ENCODE measurements around the gene NKX2-2. TPM values are rescaled to one million over a fixed set of nuclear protein-coding genes. Genes with fewer than 3 reads are reported as not detected.

Gene NKX2-2
- total RNA-seq, 2 donors from 2014 or later: 0.35 TPM; not detected in 1

DNA sequence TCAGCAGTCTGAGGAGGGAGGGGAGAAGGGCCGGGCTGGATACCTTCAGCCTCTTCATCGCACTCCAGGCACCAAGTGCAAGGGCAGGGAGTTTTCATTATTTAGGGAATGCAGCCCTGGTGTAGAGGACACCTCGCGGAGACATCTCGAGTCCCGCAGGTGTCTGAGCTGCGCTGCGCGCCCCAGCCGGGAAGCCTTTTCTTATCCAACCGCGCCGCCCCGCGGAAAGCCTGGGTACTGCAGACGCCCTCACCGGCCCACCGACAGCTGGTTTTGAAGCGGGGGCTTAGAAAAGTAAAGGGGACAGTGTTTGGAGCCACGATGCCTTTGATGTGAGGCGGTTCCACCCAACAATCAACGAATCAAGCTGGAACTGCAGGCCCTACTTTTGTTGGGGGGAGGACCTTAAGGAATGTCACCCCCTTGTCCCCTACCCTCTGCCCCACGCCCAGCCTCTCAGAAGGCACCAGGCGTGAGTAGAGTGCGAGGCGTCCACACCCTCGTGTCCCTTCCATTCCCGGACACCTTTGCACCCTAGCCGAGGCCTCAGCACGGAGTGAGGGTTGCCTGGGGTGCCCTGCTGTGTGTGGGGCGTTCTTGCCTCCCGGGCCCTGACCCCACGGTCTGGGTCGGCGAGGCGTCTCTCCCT is 8.6 kb downstream of the NKX2-2 start:
- Histone ChIP-seq H3K4me1 (ENCODE audit: control insufficient read depth in 1 of 2, low read depth in 2 of 2) (peaks cover 14 to 28% of the 10 kb centered on the region in 2 donors), H3K27me3 (replicated peaks; ENCODE audit: insufficient read depth) (no peaks in the 10 kb centered on the region), H3K36me3 (no peaks in the 10 kb centered on the region), H3K27ac (no peak overlapping the region), H3K9me3 (no peaks in the 10 kb centered on the region), H3K4me3 (peak overlapping the region; percentile 70)
- TF ChIP-seq, protein P1, sequence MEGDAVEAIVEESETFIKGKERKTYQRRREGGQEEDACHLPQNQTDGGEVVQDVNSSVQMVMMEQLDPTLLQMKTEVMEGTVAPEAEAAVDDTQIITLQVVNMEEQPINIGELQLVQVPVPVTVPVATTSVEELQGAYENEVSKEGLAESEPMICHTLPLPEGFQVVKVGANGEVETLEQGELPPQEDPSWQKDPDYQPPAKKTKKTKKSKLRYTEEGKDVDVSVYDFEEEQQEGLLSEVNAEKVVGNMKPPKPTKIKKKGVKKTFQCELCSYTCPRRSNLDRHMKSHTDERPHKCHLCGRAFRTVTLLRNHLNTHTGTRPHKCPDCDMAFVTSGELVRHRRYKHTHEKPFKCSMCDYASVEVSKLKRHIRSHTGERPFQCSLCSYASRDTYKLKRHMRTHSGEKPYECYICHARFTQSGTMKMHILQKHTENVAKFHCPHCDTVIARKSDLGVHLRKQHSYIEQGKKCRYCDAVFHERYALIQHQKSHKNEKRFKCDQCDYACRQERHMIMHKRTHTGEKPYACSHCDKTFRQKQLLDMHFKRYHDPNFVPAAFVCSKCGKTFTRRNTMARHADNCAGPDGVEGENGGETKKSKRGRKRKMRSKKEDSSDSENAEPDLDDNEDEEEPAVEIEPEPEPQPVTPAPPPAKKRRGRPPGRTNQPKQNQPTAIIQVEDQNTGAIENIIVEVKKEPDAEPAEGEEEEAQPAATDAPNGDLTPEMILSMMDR (IDR thresholded peaks at IDR 0.05): peak; percentile 88
- ATAC-seq (ENCODE audit: insufficient number of reproducible peaks, low FRiP score, low read depth) (peak; percentile 24), DNase-seq (ENCODE audit: low spot score) (peak; percentile 25)

DNA sequence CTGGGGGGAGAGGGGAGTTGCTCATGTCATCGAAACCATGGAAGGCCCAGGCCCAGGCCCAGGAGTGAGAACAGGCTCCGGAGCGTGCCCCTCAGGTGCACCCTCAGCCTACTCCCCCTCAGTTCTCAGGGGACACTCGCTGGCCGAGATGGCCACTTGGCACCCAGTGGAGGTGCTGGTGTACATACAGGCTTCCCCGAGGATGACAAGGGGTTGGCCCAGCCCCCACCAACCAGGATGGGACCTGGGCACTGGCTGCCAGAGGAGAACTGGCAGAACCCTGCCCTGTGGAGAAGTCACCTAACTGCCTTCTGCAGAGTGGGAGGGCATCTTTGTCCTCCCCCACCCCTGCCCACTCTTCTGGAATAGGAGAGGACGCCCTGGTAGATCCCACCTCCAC is 9.5 kb downstream of the NKX2-2 start:
- ATAC-seq (ENCODE audit: insufficient number of reproducible peaks, low FRiP score, low read depth) (no peak), DNase-seq (ENCODE audit: low spot score) (no peak)
- TF ChIP-seq, protein P1 (IDR thresholded peaks at IDR 0.05): no peak
- Histone ChIP-seq H3K4me3 (no peak overlapping the region), H3K27ac (no peak overlapping the region), H3K27me3 (replicated peaks; ENCODE audit: insufficient read depth) (no peaks in the 10 kb centered on the region), H3K9me3 (no peaks in the 10 kb centered on the region), H3K36me3 (no peaks in the 10 kb centered on the region), H3K4me1 (ENCODE audit: control insufficient read depth in 1 of 2, low read depth in 2 of 2) (peaks cover 10 to 19% of the 10 kb centered on the region in 2 donors)

DNA sequence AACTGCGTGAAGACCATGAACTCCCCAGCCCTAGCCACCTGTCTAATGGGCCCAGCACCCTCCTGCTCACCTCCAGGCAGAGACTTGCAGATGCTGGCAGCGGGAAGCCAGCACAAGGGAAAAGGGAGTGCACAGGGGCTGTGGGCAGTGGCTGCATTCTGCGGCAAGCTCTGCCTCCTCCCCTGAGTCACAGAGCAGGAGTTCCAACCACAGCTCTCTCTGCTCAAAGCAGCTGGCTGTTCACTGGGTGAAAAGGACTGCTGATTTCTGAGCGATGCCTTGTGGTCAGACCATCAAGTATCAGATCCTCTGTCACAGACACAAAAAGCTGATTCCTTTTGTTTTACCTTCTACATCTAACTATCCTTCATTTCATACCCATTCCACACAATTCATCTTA is 10.5 kb downstream of the NKX2-2 start:
- no peaks in the 10 kb centered on the region for H3K36me3 ChIP-seq
- ATAC-seq (ENCODE audit: insufficient number of reproducible peaks, low FRiP score, low read depth) (no peak), DNase-seq (ENCODE audit: low spot score) (no peak)
- peaks cover 10 to 18% of the 10 kb centered on the region in 2 donors for H3K4me1 ChIP-seq (ENCODE audit: control insufficient read depth in 1 of 2, low read depth in 2 of 2)
- TF ChIP-seq, protein P1 (IDR thresholded peaks at IDR 0.05): no peak
- H3K9me3 ChIP-seq: no peaks in the 10 kb centered on the region
- H3K4me3 ChIP-seq: no peak overlapping the region
- H3K27ac ChIP-seq: no peak overlapping the region
- H3K27me3 ChIP-seq (replicated peaks; ENCODE audit: insufficient read depth): no peaks in the 10 kb centered on the region

DNA sequence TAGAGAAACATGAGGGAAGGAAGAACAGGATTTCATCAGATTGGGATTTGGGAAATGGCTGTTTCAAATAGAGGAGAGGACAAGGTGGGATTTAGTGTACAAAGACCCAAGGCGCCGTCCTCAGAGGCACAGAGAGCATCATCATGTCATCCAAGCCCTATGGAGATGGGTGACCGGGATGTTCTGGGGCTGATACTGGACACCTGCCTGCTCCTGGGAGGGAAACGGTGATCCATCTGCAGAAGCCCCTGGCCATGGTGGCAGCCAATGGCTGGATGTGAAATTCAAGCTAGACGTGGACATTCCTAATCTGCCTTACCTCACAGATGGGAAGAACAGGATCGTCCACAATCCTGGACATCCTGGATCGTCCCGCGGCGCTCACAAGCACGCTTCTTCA is 12.7 kb downstream of the NKX2-2 start:
- no peaks in the 10 kb centered on the region for H3K9me3 ChIP-seq
- DNase-seq (ENCODE audit: low spot score) (no peak), ATAC-seq (ENCODE audit: insufficient number of reproducible peaks, low FRiP score, low read depth) (no peak)
- no peak overlapping the region for H3K27ac ChIP-seq
- H3K36me3 ChIP-seq: no peaks in the 10 kb centered on the region
- H3K27me3 ChIP-seq (replicated peaks; ENCODE audit: insufficient read depth): no peaks in the 10 kb centered on the region
- H3K4me3 ChIP-seq: no peak overlapping the region
- TF ChIP-seq, protein P1 (IDR thresholded peaks at IDR 0.05): no peak
- peaks cover 8 to 11% of the 10 kb centered on the region in 2 donors for H3K4me1 ChIP-seq (ENCODE audit: control insufficient read depth in 1 of 2, low read depth in 2 of 2)

DNA sequence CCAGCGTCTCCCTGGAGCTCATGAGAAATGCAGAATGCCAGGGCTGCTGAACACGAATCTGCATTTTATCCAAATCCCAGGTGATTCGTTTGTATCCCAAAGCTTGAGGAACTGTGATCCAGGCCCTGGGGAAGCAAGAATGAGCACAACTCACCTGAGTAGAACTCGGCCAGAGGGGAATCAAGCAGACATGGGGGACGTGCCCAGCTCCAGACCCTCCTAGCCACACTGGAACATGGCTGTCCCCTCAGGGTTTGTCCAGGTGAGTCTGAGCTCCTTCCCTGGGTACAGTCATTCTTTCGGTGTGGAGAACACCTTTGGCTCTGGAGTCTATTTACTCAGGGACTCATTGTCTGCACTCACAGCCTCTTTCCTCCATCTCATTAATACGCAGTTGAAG is 13.3 kb downstream of the NKX2-2 start:
- TF ChIP-seq, protein P1 (IDR thresholded peaks at IDR 0.05): no peak
- Histone ChIP-seq H3K36me3 (no peaks in the 10 kb centered on the region), H3K4me3 (no peak overlapping the region), H3K4me1 (ENCODE audit: control insufficient read depth in 1 of 2, low read depth in 2 of 2) (peaks cover 2 to 5% of the 10 kb centered on the region in 2 donors), H3K9me3 (no peaks in the 10 kb centered on the region), H3K27me3 (replicated peaks; ENCODE audit: insufficient read depth) (no peaks in the 10 kb centered on the region), H3K27ac (no peak overlapping the region)
- DNase-seq (ENCODE audit: low spot score): no peak
- no peak for ATAC-seq (ENCODE audit: insufficient number of reproducible peaks, low FRiP score, low read depth)
